Astrocyte (in vitro differentiated cells and primary cell): ENCODE data around the gene DHX35.

Experiments used
- EZH2 ChIP-seq: IDR thresholded peaks from 2 replicates; pipeline ENCODE4 v1.6.1; 2012; ENCODE audit warnings: mild to moderate bottlenecking, low read length, inconsistent platforms; ENCODE audit not compliant: insufficient read depth
- TF ChIP-seq, protein P1 (sequence below): IDR thresholded peaks from 2 replicates; pipeline ENCODE4 v1.5.1; 2011; ENCODE audit warnings: low read depth, mild to moderate bottlenecking, inconsistent platforms, low read length, moderate library complexity; ENCODE audit not compliant: insufficient read depth

DNA sequence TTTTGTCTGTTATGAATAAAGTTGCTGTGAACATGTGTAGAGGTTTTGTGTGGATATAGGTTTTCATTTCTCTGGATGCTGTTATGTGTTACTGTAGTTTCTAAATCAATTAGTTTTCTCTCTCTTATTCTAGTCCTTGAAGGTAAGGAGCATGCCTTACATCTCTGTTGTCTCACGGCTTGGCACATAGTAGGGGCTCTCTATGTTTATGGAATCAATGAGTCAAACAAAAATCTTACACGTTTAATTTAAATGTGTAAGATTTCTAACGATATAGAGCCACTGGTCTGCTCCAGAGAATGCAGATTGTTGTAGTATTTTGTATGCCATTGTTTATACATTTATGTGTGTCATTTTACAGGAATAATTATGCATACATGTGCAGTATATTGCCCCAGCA is 15.3 kb upstream of the DHX35 start:
- TF ChIP-seq, protein P1, sequence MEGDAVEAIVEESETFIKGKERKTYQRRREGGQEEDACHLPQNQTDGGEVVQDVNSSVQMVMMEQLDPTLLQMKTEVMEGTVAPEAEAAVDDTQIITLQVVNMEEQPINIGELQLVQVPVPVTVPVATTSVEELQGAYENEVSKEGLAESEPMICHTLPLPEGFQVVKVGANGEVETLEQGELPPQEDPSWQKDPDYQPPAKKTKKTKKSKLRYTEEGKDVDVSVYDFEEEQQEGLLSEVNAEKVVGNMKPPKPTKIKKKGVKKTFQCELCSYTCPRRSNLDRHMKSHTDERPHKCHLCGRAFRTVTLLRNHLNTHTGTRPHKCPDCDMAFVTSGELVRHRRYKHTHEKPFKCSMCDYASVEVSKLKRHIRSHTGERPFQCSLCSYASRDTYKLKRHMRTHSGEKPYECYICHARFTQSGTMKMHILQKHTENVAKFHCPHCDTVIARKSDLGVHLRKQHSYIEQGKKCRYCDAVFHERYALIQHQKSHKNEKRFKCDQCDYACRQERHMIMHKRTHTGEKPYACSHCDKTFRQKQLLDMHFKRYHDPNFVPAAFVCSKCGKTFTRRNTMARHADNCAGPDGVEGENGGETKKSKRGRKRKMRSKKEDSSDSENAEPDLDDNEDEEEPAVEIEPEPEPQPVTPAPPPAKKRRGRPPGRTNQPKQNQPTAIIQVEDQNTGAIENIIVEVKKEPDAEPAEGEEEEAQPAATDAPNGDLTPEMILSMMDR: no peak
- no peak for TF ChIP-seq EZH2
